Subcutaneous adipose tissue (tissue), 4 donors: Measurements from ENCODE around the gene OTUD1. TPM values are rescaled to one million over a fixed set of nuclear protein-coding genes. Genes with fewer than 3 reads are reported as not detected.

Source experiments
- CTCF ChIP-seq: fragments of 450-650 bp; IDR thresholded peaks from one replicate; pipeline ENCODE4 v1.5.1; 2016; ENCODE audit warnings: low read depth, mild to moderate bottlenecking, control low read depth, antibody characterized with exemption, moderate library complexity
- total RNA-seq, 4 donors: library from RNA; depleted of rRNA; stranded (reverse); fragments of >200 nt; gene quantifications; one replicate each; pipeline ENCODE4 v1.1.0, GENCODE V29; 2016

The OTUD1 gene
- total RNA-seq, 4 donors from 2014 or later: 13.8 to 17.2 (median 16.2) TPM

GRCh38 chr10:23413629-23414089 lies 25.2 kb upstream of the OTUD1 start:
- no peak for TF ChIP-seq CTCF

- TF ChIP-seq CTCF: no peak
Observed at GRCh38 chr10:23414658-23415057, 24.2 kb upstream of the OTUD1 start.

GRCh38 chr10:23417254-23417653 lies 21.6 kb upstream of the OTUD1 start:
- TF ChIP-seq CTCF: no peak

GRCh38 chr10:23418051-23418681 lies 20.7 kb upstream of the OTUD1 start:
- no peak for TF ChIP-seq CTCF

GRCh38 chr10:23419201-23419600 lies 19.7 kb upstream of the OTUD1 start:
- no peak for TF ChIP-seq CTCF

- no peak for TF ChIP-seq CTCF
Observed at GRCh38 chr10:23419655-23420329, 19.1 kb upstream of the OTUD1 start.

GRCh38 chr10:23421397-23421796 lies 17.5 kb upstream of the OTUD1 start:
- no peak for TF ChIP-seq CTCF
